ENCODE data around the gene ASPSCR1.

GRCh38 chr17:82020572-82021106, 43.2 kb downstream of the ASPSCR1 start:
- TF ChIP-seq, protein P1, sequence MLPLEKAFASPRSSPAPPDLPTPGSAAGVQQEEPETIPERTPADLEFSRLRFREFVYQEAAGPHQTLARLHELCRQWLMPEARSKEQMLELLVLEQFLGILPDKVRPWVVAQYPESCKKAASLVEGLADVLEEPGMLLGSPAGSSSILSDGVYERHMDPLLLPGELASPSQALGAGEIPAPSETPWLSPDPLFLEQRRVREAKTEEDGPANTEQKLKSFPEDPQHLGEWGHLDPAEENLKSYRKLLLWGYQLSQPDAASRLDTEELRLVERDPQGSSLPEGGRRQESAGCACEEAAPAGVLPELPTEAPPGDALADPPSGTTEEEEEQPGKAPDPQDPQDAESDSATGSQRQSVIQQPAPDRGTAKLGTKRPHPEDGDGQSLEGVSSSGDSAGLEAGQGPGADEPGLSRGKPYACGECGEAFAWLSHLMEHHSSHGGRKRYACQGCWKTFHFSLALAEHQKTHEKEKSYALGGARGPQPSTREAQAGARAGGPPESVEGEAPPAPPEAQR (CRISPR knock-in tag; IDR thresholded peaks at IDR 0.05): no peak
- TF ChIP-seq CTCF (IDR thresholded peaks at IDR 0.05) (no peak), NR2C2 (CRISPR knock-in tag; IDR thresholded peaks at IDR 0.05) (no peak), MYBL2 (CRISPR knock-in tag; IDR thresholded peaks at IDR 0.05) (no peak), ZNF396 (CRISPR knock-in tag; IDR thresholded peaks at IDR 0.05; ENCODE audit: borderline replicate concordance) (no peak), ZNF512 (CRISPR knock-in tag; IDR thresholded peaks at IDR 0.05; ENCODE audit: borderline replicate concordance) (no peak), ZBTB43 (CRISPR knock-in tag; IDR thresholded peaks at IDR 0.05) (no peak), ZNF121 (CRISPR knock-in tag; IDR thresholded peaks at IDR 0.05) (no peak), NR3C1 (CRISPR knock-in tag; conservative IDR thresholded peaks at IDR 0.05; ENCODE audit: low read depth) (no peak)
- TF ChIP-seq, protein P2, sequence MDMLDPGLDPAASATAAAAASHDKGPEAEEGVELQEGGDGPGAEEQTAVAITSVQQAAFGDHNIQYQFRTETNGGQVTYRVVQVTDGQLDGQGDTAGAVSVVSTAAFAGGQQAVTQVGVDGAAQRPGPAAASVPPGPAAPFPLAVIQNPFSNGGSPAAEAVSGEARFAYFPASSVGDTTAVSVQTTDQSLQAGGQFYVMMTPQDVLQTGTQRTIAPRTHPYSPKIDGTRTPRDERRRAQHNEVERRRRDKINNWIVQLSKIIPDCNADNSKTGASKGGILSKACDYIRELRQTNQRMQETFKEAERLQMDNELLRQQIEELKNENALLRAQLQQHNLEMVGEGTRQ (CRISPR knock-in tag; IDR thresholded peaks at IDR 0.05): no peak
- TF ChIP-seq, protein P3, sequence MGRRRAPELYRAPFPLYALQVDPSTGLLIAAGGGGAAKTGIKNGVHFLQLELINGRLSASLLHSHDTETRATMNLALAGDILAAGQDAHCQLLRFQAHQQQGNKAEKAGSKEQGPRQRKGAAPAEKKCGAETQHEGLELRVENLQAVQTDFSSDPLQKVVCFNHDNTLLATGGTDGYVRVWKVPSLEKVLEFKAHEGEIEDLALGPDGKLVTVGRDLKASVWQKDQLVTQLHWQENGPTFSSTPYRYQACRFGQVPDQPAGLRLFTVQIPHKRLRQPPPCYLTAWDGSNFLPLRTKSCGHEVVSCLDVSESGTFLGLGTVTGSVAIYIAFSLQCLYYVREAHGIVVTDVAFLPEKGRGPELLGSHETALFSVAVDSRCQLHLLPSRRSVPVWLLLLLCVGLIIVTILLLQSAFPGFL (CRISPR knock-in tag; IDR thresholded peaks at IDR 0.05; ENCODE audit: borderline replicate concordance): no peak
- TF ChIP-seq, protein P4, sequence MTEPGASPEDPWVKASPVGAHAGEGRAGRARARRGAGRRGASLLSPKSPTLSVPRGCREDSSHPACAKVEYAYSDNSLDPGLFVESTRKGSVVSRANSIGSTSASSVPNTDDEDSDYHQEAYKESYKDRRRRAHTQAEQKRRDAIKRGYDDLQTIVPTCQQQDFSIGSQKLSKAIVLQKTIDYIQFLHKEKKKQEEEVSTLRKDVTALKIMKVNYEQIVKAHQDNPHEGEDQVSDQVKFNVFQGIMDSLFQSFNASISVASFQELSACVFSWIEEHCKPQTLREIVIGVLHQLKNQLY (CRISPR knock-in tag; IDR thresholded peaks at IDR 0.05): no peak
